ENCODE measurements around the gene SPATA13. TPM values are rescaled to one million over a fixed set of nuclear protein-coding genes. Genes with fewer than 3 reads are reported as not detected.

Gene SPATA13
- total and polyA plus RNA-seq, 2 donors (not counting 1 experiment from before 2014, with no cell fraction given) = 5.7 to 8.3 TPM

- H3K4me1 ChIP-seq (ENCODE audit: control insufficient read depth in 2 of 2, insufficient read depth in 2 of 2, low read length in 2 of 2) = no peaks in the 10 kb centered on the region
- H3K27ac ChIP-seq (ENCODE audit: low read length in 2 of 2) = no peak overlapping the region
- no peak overlapping the region for H3K4me3 ChIP-seq (ENCODE audit: control extremely low read depth in 1 of 5, extremely low read depth in 1 of 5, insufficient read depth in 1 of 5, low read depth in 2 of 5, low read length in 4 of 5)
- no peak for ATAC-seq (ENCODE audit: low read depth)
- H3K4me2 ChIP-seq (replicated peaks; ENCODE audit: low read depth, low read length, poor library complexity, severe bottlenecking) = no peak overlapping the region
- H4K20me1 ChIP-seq (ENCODE audit: control insufficient read depth, insufficient read depth, low read length, poor library complexity, severe bottlenecking) = no peaks in the 10 kb centered on the region
- no CpG with 5 or more reads among the region's 5 CpGs for WGBS (ENCODE audit: insufficient coverage)
- CTCF ChIA-PET = interaction anchor here (0.8 to 1.6 kb wide), 3 partner anchors 9 to 181 kb away, joined by 4 to 6 read pairs (median 5); no protein-coding TSS in a partner anchor
- H2AFZ ChIP-seq (ENCODE audit: insufficient read depth, low read depth, low read length, poor library complexity, severe bottlenecking) = no peak overlapping the region
- TF ChIP-seq, protein P1, sequence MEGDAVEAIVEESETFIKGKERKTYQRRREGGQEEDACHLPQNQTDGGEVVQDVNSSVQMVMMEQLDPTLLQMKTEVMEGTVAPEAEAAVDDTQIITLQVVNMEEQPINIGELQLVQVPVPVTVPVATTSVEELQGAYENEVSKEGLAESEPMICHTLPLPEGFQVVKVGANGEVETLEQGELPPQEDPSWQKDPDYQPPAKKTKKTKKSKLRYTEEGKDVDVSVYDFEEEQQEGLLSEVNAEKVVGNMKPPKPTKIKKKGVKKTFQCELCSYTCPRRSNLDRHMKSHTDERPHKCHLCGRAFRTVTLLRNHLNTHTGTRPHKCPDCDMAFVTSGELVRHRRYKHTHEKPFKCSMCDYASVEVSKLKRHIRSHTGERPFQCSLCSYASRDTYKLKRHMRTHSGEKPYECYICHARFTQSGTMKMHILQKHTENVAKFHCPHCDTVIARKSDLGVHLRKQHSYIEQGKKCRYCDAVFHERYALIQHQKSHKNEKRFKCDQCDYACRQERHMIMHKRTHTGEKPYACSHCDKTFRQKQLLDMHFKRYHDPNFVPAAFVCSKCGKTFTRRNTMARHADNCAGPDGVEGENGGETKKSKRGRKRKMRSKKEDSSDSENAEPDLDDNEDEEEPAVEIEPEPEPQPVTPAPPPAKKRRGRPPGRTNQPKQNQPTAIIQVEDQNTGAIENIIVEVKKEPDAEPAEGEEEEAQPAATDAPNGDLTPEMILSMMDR (IDR thresholded peaks at IDR 0.05) = no peak
- TF ChIP-seq EZH2 (IDR thresholded peaks at IDR 0.05; ENCODE audit: borderline replicate concordance, insufficient read depth, low read depth, low read length, poor library complexity, severe bottlenecking) = no peak
- no peaks in the 10 kb centered on the region for H3K4me1 Mint-ChIP-seq
- intact Hi-C loops (cut with micrococcal nuclease) = no loop called here
- no peaks in the 10 kb centered on the region for H3K36me3 ChIP-seq (replicated peaks in 1 of 2; ENCODE audit: control extremely low read depth in 1 of 2, control insufficient read depth in 1 of 2, extremely low read depth in 1 of 2, insufficient read depth in 2 of 2, low read length in 1 of 2)
- H3K79me2 ChIP-seq (ENCODE audit: control insufficient read depth, insufficient read depth, low read length) = no peaks in the 10 kb centered on the region
- no peaks in the 10 kb centered on the region for H3K27me3 ChIP-seq (replicated peaks in 1 of 4; ENCODE audit: control extremely low read depth in 1 of 4, control insufficient read depth in 3 of 4, insufficient read depth in 4 of 4, low read length in 3 of 4)
- H3K9me3 ChIP-seq (ENCODE audit: control extremely low read depth in 1 of 3, control insufficient read depth in 2 of 3, insufficient read depth in 1 of 3, low read length in 2 of 3) = no peaks in the 10 kb centered on the region
- H3K27me3 Mint-ChIP-seq = no peaks in the 10 kb centered on the region
- no peak for DNase-seq
- H3K9me3 Mint-ChIP-seq (ENCODE audit: insufficient read depth) = no peaks in the 10 kb centered on the region
- no peak overlapping the region for H3K4me3 Mint-ChIP-seq
- H3K9ac ChIP-seq (ENCODE audit: low read length) = no peak overlapping the region
- no peak overlapping the region for H3K27ac Mint-ChIP-seq
- POLR2A ChIA-PET = no interaction called here
These were observed 73.8 kb downstream of the SPATA13 start for GRCh38 chr13:24234200-24234915.

DNA sequence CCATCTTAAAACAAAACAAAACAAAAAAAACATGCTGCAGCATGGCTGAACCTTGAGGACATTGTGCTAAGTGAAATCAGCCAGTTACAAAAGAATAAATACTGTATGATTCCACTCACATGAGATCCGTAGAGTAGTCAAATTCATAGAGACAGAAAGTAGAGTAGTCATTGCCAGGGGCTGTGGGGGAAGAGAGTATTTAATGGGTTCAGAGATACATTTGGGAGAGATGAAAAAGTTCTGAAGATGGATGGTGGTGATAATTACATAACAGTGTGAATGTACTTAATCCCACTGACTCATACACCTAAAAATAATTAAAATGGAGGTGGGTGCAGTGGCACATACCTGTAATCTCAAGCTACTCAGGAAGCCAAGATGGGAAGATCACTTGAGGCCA, 76.8 kb downstream of the SPATA13 start:
- Mint-ChIP-seq H3K4me1 (no peaks in the 10 kb centered on the region), H3K9me3 (ENCODE audit: insufficient read depth) (no peaks in the 10 kb centered on the region), H3K27ac (no peak overlapping the region), H3K27me3 (no peaks in the 10 kb centered on the region), H3K4me3 (no peak overlapping the region)
- Histone ChIP-seq H3K4me1 (ENCODE audit: control insufficient read depth in 2 of 2, insufficient read depth in 2 of 2, low read length in 2 of 2) (no peaks in the 10 kb centered on the region), H3K27me3 (replicated peaks in 1 of 4; ENCODE audit: control extremely low read depth in 1 of 4, control insufficient read depth in 3 of 4, insufficient read depth in 4 of 4, low read length in 3 of 4) (no peaks in the 10 kb centered on the region), H3K4me3 (ENCODE audit: control extremely low read depth in 1 of 5, extremely low read depth in 1 of 5, insufficient read depth in 1 of 5, low read depth in 2 of 5, low read length in 4 of 5) (no peak overlapping the region), H3K27ac (ENCODE audit: low read length in 2 of 2) (no peak overlapping the region), H4K20me1 (ENCODE audit: control insufficient read depth, insufficient read depth, low read length, poor library complexity, severe bottlenecking) (no peaks in the 10 kb centered on the region), H3K9ac (ENCODE audit: low read length) (no peak overlapping the region), H3K9me3 (ENCODE audit: control extremely low read depth in 1 of 3, control insufficient read depth in 2 of 3, insufficient read depth in 1 of 3, low read length in 2 of 3) (no peaks in the 10 kb centered on the region), H3K4me2 (replicated peaks; ENCODE audit: low read depth, low read length, poor library complexity, severe bottlenecking) (no peak overlapping the region), H2AFZ (ENCODE audit: insufficient read depth, low read depth, low read length, poor library complexity, severe bottlenecking) (no peak overlapping the region), H3K79me2 (ENCODE audit: control insufficient read depth, insufficient read depth, low read length) (no peaks in the 10 kb centered on the region), H3K36me3 (replicated peaks in 1 of 2; ENCODE audit: control extremely low read depth in 1 of 2, control insufficient read depth in 1 of 2, extremely low read depth in 1 of 2, insufficient read depth in 2 of 2, low read length in 1 of 2) (no peaks in the 10 kb centered on the region)
- ChIA-PET POLR2A (no interaction called here), CTCF (no interaction called here)
- no peak for TF ChIP-seq EZH2 (IDR thresholded peaks at IDR 0.05; ENCODE audit: borderline replicate concordance, insufficient read depth, low read depth, low read length, poor library complexity, severe bottlenecking)
- TF ChIP-seq, protein P1 (IDR thresholded peaks at IDR 0.05) = no peak
- no CpG with 5 or more reads among the region's 1 CpG for WGBS (ENCODE audit: insufficient coverage)
- ATAC-seq (ENCODE audit: low read depth) = no peak
- intact Hi-C loops (cut with micrococcal nuclease) = no loop called here
- no peak for DNase-seq

Data from B cell (primary cell).